Heart left ventricle (tissue), 16 donors: Measurements from ENCODE around the gene SLC9A7. TPM values are rescaled to one million over a fixed set of nuclear protein-coding genes. Genes with fewer than 3 reads are reported as not detected.
"Not testable (repeated sequence)": the region's sequence is repeated elsewhere in the genome, so short reads cannot be mapped to it uniquely, and the experiment has no call there.

Experiments used
- ATAC-seq, 4 donors: fragments of 200-7000 bp; cut with Tn5 transposase; one replicate each; pipeline ENCODE4 v1.9.1; 2020 to 2022; ENCODE audit warnings: moderate library complexity in 4 of 4, mild to moderate bottlenecking in 3 of 4, moderate number of reproducible peaks in 1 of 4
- DNase-seq, 5 donors: peaks; one replicate each; pipeline ENCODE4 v3.0.0-alpha.2; 2020
- H3K27ac ChIP-seq, 12 donors: fragments of 200-600 bp; sonication (generic) in 4 of 12; one replicate each; pipeline versions ENCODE4 v1.5.0 to v1.8.0; 2016 to 2022; ENCODE audit warnings: mild to moderate bottlenecking in 2 of 12
- H3K27me3 ChIP-seq, 9 donors: fragments of 200-600 bp; sonication (generic) in 2 of 9; one replicate each; pipeline versions ENCODE4 v1.5.1 to v1.8.0; 2016 to 2022; ENCODE audit warnings: mild to moderate bottlenecking in 3 of 9
- H3K36me3 ChIP-seq, 9 donors: fragments of 200-600 bp; sonication (generic) in 2 of 9; one replicate each; pipeline versions ENCODE4 v1.5.0 to v1.8.0; 2018 to 2022; ENCODE audit warnings: mild to moderate bottlenecking in 2 of 9
- H3K4me1 ChIP-seq, 12 donors: fragments of 200-600 bp; sonication (generic) in 4 of 12; one replicate each; pipeline versions ENCODE4 v1.5.0 to v1.8.0; 2016 to 2022; ENCODE audit warnings: mild to moderate bottlenecking in 3 of 12
- H3K4me3 ChIP-seq, 12 donors: fragments of 200-600 bp; sonication (generic) in 4 of 12; one replicate each; pipeline versions ENCODE4 v1.5.0 to v1.8.0; 2017 to 2022; ENCODE audit warnings: mild to moderate bottlenecking in 9 of 12, moderate library complexity in 4 of 12
- H3K9me3 ChIP-seq, 12 donors: fragments of 200-600 bp; sonication (generic) in 4 of 12; one replicate each; pipeline versions ENCODE4 v1.5.0 to v1.8.0; 2016 to 2022; ENCODE audit warnings: mild to moderate bottlenecking in 1 of 12
- POLR2A ChIP-seq, 2 donors: fragments of 450-650 bp; IDR thresholded peaks; one replicate each; pipeline ENCODE4 v1.6.1; 2017; ENCODE audit warnings: antibody characterized with exemption in 2 of 2, mild to moderate bottlenecking in 2 of 2, moderate library complexity in 2 of 2
- WGBS, 4 donors: extraction: QIAGEN DNeasy Blood & Tissue Kit in 2 of 4; methylation state at CpG; one replicate each; pipeline versions ENCODE4 v1.1.5 to v1.1.7; 2013 to 2018; 5-methylcytosine and 5-hydroxymethylcytosine counted together
- intact Hi-C, 10 donors: fragments of 100-400 bp; cut with DNase I; formaldehyde crosslinking; loops; one replicate each; pipeline versions ENCODE4 v1.11.1 to v1.14.2; 2022
- polyA plus RNA-seq, 2 donors: library from polyadenylated mRNA; stranded (reverse); fragments of 200-250 nt; gene quantifications; one replicate each; pipeline ENCODE4 v1.2.3, GENCODE V29; 2013
- total RNA-seq, 9 donors: library from RNA; depleted of rRNA in 2 of 9; stranded (reverse); fragments of >200 nt in 2 of 9; fragmentation: NEBNext Ultra II Directional in 3 of 9; extraction: Animal tissue kit (Norgen Biotek cat#: 25700) in 3 of 9; gene quantifications; one replicate each; pipeline versions ENCODE4 v1.1.0 to v1.2.4, GENCODE V29; 2016 to 2023
- TF ChIP-seq, protein P1 (sequence below), 12 donors: fragments of 200-600 bp; sonication (generic) in 4 of 12; IDR thresholded peaks; one replicate each; pipeline versions ENCODE4 v1.5.0 to v1.8.0; 2018 to 2022; ENCODE audit warnings: antibody characterized with exemption in 12 of 12, mild to moderate bottlenecking in 5 of 12
- donor health status: ischemic (EF 13 %, LVEDD 7.1; RV severe dilation, severe dysfunction).
- donor health status: healthy with polysubstance abuse.
- donor health status: DM: no; HTN: yes; CAD: no.
- donor health status: DM: no; HTN: no; CAD: no.
- donor health status: ischemic (EF 25% LVEDD 6.9; RV normal size, moderate dysfunction).
- donor health status: ischemic (EF 25% LVEDD 5.7; RV mildly dilated, moderate dysfunction).
- donor health status: healthy.
- donor health status: DM: yes; HTN: yes; CAD: no.
- donor health status: ischemic (EF 35%, LVEDD 5.7; RV mildly dilated, moderate dysfunction).
- donor health status: nonischemic (EF 11% LVEDD 7.7; RV severe dilation, severe dysfunction).
- donor health status: DM: yes; HTN: yes; CAD: no.
- donor health status: PGD.
- donor health status: ischemic (EF 29% LVEDD 5.4; RV normal size, mild dysfunction).
- donor health status: nonischemic (EF 23%, LVEDD 6.1; RV moderate dilation, normal function).

Gene SLC9A7
- total and polyA plus RNA-seq, 11 donors, result 0.46 to 8.6 (median 2.3) TPM

DNA sequence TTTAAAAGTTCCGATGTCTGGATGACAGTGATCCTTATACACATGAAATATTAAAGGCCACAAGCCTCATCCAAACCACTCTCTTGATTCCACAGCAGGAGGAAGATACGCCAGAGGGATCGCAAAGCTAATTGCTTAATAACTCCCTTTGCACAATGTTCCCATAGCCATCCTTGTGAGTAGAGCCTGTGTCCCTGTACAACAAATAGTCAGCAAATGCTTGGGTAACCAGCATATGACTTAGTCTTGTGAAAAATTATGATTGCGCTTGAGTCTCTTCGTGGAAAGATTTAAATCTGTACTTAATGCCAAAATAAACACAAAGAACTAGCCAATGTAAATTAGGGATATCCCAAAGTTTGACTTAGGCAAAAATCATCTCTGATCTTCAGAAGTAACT is 31.5 kb downstream of the SLC9A7 start:
- no peaks in the 10 kb centered on the region for H3K36me3 ChIP-seq
- intact Hi-C loops, result no loop called here
- ATAC-seq (no peak), DNase-seq (no peak)
- no peak overlapping the region for H3K27ac ChIP-seq
- H3K4me3 ChIP-seq, result no peak overlapping the region
- peaks cover 0 to 11% (median 0%) of the 10 kb centered on the region in 9 donors for H3K27me3 ChIP-seq
- no peaks in the 10 kb centered on the region for H3K9me3 ChIP-seq
- H3K4me1 ChIP-seq, result no peaks in the 10 kb centered on the region
- no peak for TF ChIP-seq POLR2A (IDR thresholded peaks at IDR 0.05)
- TF ChIP-seq, protein P1, sequence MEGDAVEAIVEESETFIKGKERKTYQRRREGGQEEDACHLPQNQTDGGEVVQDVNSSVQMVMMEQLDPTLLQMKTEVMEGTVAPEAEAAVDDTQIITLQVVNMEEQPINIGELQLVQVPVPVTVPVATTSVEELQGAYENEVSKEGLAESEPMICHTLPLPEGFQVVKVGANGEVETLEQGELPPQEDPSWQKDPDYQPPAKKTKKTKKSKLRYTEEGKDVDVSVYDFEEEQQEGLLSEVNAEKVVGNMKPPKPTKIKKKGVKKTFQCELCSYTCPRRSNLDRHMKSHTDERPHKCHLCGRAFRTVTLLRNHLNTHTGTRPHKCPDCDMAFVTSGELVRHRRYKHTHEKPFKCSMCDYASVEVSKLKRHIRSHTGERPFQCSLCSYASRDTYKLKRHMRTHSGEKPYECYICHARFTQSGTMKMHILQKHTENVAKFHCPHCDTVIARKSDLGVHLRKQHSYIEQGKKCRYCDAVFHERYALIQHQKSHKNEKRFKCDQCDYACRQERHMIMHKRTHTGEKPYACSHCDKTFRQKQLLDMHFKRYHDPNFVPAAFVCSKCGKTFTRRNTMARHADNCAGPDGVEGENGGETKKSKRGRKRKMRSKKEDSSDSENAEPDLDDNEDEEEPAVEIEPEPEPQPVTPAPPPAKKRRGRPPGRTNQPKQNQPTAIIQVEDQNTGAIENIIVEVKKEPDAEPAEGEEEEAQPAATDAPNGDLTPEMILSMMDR (IDR thresholded peaks at IDR 0.05), result no peak
- 79 to 86% (median 82%) methylated on average over 5 of the region's 5 CpGs for WGBS, 4 donors

DNA sequence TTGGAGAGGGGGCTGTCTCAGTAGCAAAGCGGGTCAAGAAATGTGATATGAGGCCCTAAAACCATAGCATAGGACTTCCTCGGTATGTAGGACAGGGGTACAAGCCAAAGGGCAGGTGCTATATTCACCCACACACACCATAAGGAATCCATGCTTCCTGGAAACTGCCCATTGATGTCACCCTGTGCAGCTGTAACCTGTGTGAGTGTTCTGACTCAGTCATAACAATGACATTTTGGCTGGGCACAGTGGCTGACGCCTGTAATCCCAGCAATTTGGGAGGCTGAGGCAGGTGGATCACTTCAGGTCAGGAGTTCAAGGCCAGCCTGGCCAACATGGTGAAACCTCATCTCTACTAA is 35.4 kb downstream of the SLC9A7 start:
- DNase-seq, intact Hi-C loops, H3K4me3 ChIP-seq, H3K27ac ChIP-seq, H3K9me3 ChIP-seq, H3K36me3 ChIP-seq, H3K4me1 ChIP-seq, ATAC-seq: not testable (repeated sequence)
- WGBS, 4 donors, result 69 to 93% (median 82%) methylated on average over 3 of the region's 3 CpGs
- peaks cover 0 to 13% (median 0%) of the 10 kb centered on the region in 9 donors for H3K27me3 ChIP-seq

DNA sequence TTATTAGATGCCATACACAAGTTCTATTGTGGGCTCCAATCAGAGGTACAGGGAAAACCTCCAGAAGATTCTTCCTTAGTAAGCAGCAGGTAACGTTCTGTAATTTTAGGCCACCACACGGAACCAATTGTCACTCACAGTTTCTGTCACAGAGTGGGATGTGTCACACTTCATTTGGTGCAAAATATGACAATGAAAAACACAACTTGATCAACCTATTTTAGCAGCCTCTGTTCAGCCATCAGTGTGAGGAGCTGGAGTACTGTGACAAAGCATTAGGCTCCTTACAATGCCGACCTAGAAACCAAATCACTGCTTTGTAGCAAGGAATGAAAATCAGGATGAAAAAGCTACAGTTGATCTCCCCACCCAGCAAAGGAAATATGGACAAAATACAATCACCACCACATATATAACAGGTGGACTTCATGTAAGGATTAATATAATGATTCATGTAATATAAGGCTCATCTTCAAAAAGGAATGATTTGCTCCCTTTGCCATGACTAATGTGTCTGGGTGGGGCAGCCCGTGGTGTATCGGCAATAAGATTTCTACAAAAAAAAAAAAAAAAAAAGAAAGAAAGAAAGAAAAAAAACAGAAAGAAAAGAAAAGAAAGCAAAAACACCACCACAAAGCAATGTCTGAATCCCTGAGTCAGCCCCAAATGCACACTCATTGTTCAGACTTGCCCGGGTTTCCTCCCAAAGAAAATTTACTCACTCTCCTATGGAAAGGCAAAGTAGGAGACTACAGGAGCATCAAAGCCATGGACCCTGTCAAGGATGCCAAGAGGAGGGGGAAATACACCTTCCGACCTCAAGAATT is 36.0 kb downstream of the SLC9A7 start:
- 79 to 89% (median 83%) methylated on average over 7 of the region's 7 CpGs for WGBS, 4 donors
- ATAC-seq, result no peak

DNA sequence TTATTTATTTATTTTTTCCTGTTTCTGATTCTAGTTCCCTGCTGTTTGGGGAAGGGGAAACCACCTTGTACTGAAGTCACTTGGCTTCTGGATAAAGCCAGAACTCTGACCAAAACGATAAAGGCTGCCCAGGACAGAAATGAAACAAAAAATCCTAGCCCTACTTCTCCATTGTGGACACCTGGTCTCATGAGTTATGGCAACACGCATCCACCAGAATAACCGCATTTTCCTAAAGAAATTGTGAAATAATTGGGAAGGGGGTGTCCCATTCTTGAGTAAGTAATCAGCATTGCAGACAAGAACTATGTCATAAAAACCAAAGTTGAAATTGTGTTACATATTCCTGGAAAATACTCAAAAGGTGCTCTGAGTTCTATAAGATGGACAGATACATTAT is 42.1 kb downstream of the SLC9A7 start:
- WGBS, 4 donors, result 57 to 89% (median 82%) methylated on average over 3 of the region's 3 CpGs
- no peak overlapping the region for H3K27ac ChIP-seq
- H3K4me3 ChIP-seq, result no peak overlapping the region
- H3K4me1 ChIP-seq, result peaks cover 0 to 6% (median 0%) of the 10 kb centered on the region in 12 donors
- TF ChIP-seq, protein P1 (IDR thresholded peaks at IDR 0.05), result no peak
- TF ChIP-seq POLR2A (IDR thresholded peaks at IDR 0.05), result no peak
- peaks cover 0 to 15% (median 0%) of the 10 kb centered on the region in 9 donors for H3K27me3 ChIP-seq
- H3K36me3 ChIP-seq, result no peaks in the 10 kb centered on the region
- no peak for DNase-seq
- intact Hi-C loops, result no loop called here
- H3K9me3 ChIP-seq, result peaks cover 0 to 3% (median 0%) of the 10 kb centered on the region in 12 donors
- no peak for ATAC-seq

More for the DNA sequence above, 36.0 kb downstream of the SLC9A7 start:
- peaks cover 0 to under 1% (median 0%) of the 10 kb centered on the region in 12 donors for H3K9me3 ChIP-seq
- no peak for TF ChIP-seq POLR2A (IDR thresholded peaks at IDR 0.05)
- TF ChIP-seq, protein P1 (IDR thresholded peaks at IDR 0.05), result no peak
- peaks cover 0 to 13% (median 0%) of the 10 kb centered on the region in 9 donors for H3K27me3 ChIP-seq
- H3K4me3 ChIP-seq, result no peak overlapping the region
- intact Hi-C loops, result no loop called here
- no peaks in the 10 kb centered on the region for H3K36me3 ChIP-seq
- DNase-seq, result no peak
- H3K4me1 ChIP-seq, result no peaks in the 10 kb centered on the region
- no peak overlapping the region for H3K27ac ChIP-seq
